Neuronal stem cell (in vitro differentiated cells): ENCODE data around the gene GPC5.

Experiments
- DNase-seq: peaks from one replicate; pipeline ENCODE4 v3.0.0-alpha.2; 2013; ENCODE audit warnings: low spot score
- H2AFZ ChIP-seq: one replicate; pipeline ENCODE4 v1.6.1; 2013; ENCODE audit warnings: mild to moderate bottlenecking, low read length, inconsistent platforms
- H2AK5ac ChIP-seq: 2 replicates; pipeline ENCODE4 v1.6.1; 2013; ENCODE audit warnings: low read depth, mild to moderate bottlenecking, inconsistent platforms, low read length, moderate library complexity, mixed read lengths
- H2BK120ac ChIP-seq: 2 replicates; pipeline ENCODE4 v1.6.1; 2013; ENCODE audit warnings: low read depth, mild to moderate bottlenecking, inconsistent platforms, low read length, moderate library complexity, mixed read lengths
- H2BK12ac ChIP-seq: one replicate; pipeline ENCODE4 v1.6.1; 2013; ENCODE audit warnings: low read length, inconsistent platforms
- H2BK15ac ChIP-seq: 2 replicates; pipeline ENCODE4 v1.6.1; 2013; ENCODE audit warnings: mild to moderate bottlenecking, low read length, inconsistent platforms, mixed read lengths
- H2BK5ac ChIP-seq: one replicate; pipeline ENCODE4 v1.6.1; 2013; ENCODE audit warnings: inconsistent platforms, mild to moderate bottlenecking, low read length, moderate library complexity
- H3K14ac ChIP-seq: one replicate; pipeline ENCODE4 v1.6.1; 2013; ENCODE audit warnings: low read length, inconsistent platforms
- H3K18ac ChIP-seq: 2 replicates; pipeline ENCODE4 v1.6.1; 2013; ENCODE audit warnings: low read length, inconsistent platforms
- H3K23ac ChIP-seq: 2 replicates; pipeline ENCODE4 v1.6.1; 2013; ENCODE audit warnings: low read depth, mild to moderate bottlenecking, mixed read lengths, low read length, inconsistent platforms; ENCODE audit not compliant: poor library complexity
- H3K27ac ChIP-seq: replicated peaks from 3 replicates; pipeline ENCODE4 v1.5.1; 2013; ENCODE audit warnings: low read length, inconsistent platforms
- H3K27me3 ChIP-seq, 3 experiments: 2 replicates each; pipeline ENCODE4 v1.6.1; 2013; ENCODE audit warnings: low read length in 3 of 3, mild to moderate bottlenecking in 2 of 3, inconsistent platforms in 1 of 3, low read depth in 1 of 3, mixed read lengths in 1 of 3, moderate library complexity in 1 of 3; ENCODE audit not compliant: control insufficient read depth in 3 of 3, insufficient read depth in 3 of 3
- H3K36me3 ChIP-seq, 2 donors: replicated peaks in 1 of 2; 2 replicates each; pipeline ENCODE4 v1.6.1; 2013; ENCODE audit warnings: low read length in 2 of 2; ENCODE audit not compliant: control insufficient read depth in 2 of 2, insufficient read depth in 2 of 2
- H3K4ac ChIP-seq: 2 replicates; pipeline ENCODE4 v1.6.1; 2013; ENCODE audit warnings: inconsistent platforms, mild to moderate bottlenecking, low read length, moderate library complexity
- H3K4me1 ChIP-seq, 2 donors: 1 replicate in 1 of 2; 2 replicates in 1 of 2; pipeline ENCODE4 v1.6.1; 2013; ENCODE audit warnings: low read length in 2 of 2, low read depth in 1 of 2; ENCODE audit not compliant: control insufficient read depth in 2 of 2, insufficient read depth in 1 of 2
- H3K4me2 ChIP-seq: one replicate; pipeline ENCODE4 v1.6.1; 2013; ENCODE audit warnings: mild to moderate bottlenecking, low read length, inconsistent platforms; ENCODE audit not compliant: insufficient read depth, poor library complexity, severe bottlenecking
- H3K4me3 ChIP-seq, 2 donors: 2 replicates each; pipeline ENCODE4 v1.5.1; 2013; ENCODE audit warnings: low read length in 2 of 2, mild to moderate bottlenecking in 2 of 2, inconsistent platforms in 1 of 2, moderate library complexity in 1 of 2
- H3K79me1 ChIP-seq: one replicate; pipeline ENCODE4 v1.6.1; 2013; ENCODE audit warnings: low read depth, mild to moderate bottlenecking, inconsistent platforms, low read length, moderate library complexity
- H3K9ac ChIP-seq: one replicate; pipeline ENCODE4 v1.6.1; 2013; ENCODE audit warnings: mild to moderate bottlenecking, low read depth, low read length, inconsistent platforms; ENCODE audit not compliant: poor library complexity
- H3K9me3 ChIP-seq, 2 donors: replicated peaks in 1 of 2; 2 replicates each; pipeline versions ENCODE3 to v1.6.1; 2013; ENCODE audit warnings: low read length in 2 of 2, mild to moderate bottlenecking in 2 of 2, inconsistent platforms in 1 of 2, low read depth in 1 of 2, mixed read lengths in 1 of 2, moderate library complexity in 1 of 2; ENCODE audit not compliant: control insufficient read depth in 2 of 2, insufficient read depth in 1 of 2
- H4K8ac ChIP-seq: one replicate; pipeline ENCODE4 v1.6.1; 2013; ENCODE audit warnings: low read depth, mild to moderate bottlenecking, inconsistent platforms, low read length, moderate library complexity
- H4K91ac ChIP-seq: one replicate; pipeline ENCODE4 v1.6.1; 2013; ENCODE audit warnings: low read length, low read depth, mild to moderate bottlenecking, inconsistent platforms; ENCODE audit not compliant: poor library complexity
- WGBS, 2 donors: extraction: QIAGEN DNeasy Blood & Tissue Kit; methylation state at CpG; one replicate each; pipeline ENCODE4 v1.1.7; 2013; ENCODE audit warnings: missing lambda C conversion rate in 2 of 2, mixed read lengths in 1 of 2; ENCODE audit not compliant: insufficient read length in 2 of 2, insufficient replicate concordance in 1 of 2; ENCODE audit errors: extremely low coverage in 2 of 2; 5-methylcytosine and 5-hydroxymethylcytosine counted together

Gene GPC5

GRCh38 chr13:91368676-91369440 is 29.6 kb upstream of the GPC5 start:
- H3K14ac ChIP-seq = no peak overlapping the region
- no peak overlapping the region for H3K27ac ChIP-seq
- no peak overlapping the region for H3K18ac ChIP-seq
- no peak overlapping the region for H2BK15ac ChIP-seq
- H3K27me3 ChIP-seq = no peaks in the 10 kb centered on the region
- no peak overlapping the region for H3K4me2 ChIP-seq
- no peak overlapping the region for H2BK5ac ChIP-seq
- H3K9me3 ChIP-seq = no peaks in the 10 kb centered on the region
- H2AFZ ChIP-seq = no peak overlapping the region
- no peak overlapping the region for H4K91ac ChIP-seq
- H3K4me3 ChIP-seq = no peak overlapping the region
- no peak overlapping the region for H2AK5ac ChIP-seq
- H3K36me3 ChIP-seq = no peaks in the 10 kb centered on the region
- no peak overlapping the region for H3K23ac ChIP-seq
- no peak overlapping the region for H3K4ac ChIP-seq
- H2BK120ac ChIP-seq = no peak overlapping the region
- H3K79me1 ChIP-seq = no peaks in the 10 kb centered on the region
- H4K8ac ChIP-seq = no peak overlapping the region
- H3K4me1 ChIP-seq = no peaks in the 10 kb centered on the region
- no peak overlapping the region for H2BK12ac ChIP-seq
- H3K9ac ChIP-seq = no peak overlapping the region
- no CpG with 5 or more reads among the region's 3 CpGs for WGBS, 2 donors
- DNase-seq = no peak

- no peak overlapping the region for H3K18ac ChIP-seq
- H4K8ac ChIP-seq = no peak overlapping the region
- H3K27ac ChIP-seq = no peak overlapping the region
- no peak overlapping the region for H2AFZ ChIP-seq
- no peak overlapping the region for H3K14ac ChIP-seq
- H3K4me2 ChIP-seq = no peak overlapping the region
- H2BK5ac ChIP-seq = no peak overlapping the region
- no peak overlapping the region for H2BK12ac ChIP-seq
- no peak overlapping the region for H2AK5ac ChIP-seq
- H3K9ac ChIP-seq = no peak overlapping the region
- H2BK15ac ChIP-seq = no peak overlapping the region
- H3K4ac ChIP-seq = no peak overlapping the region
- no peak overlapping the region for H3K4me3 ChIP-seq
- H3K9me3 ChIP-seq = no peaks in the 10 kb centered on the region
- no peak overlapping the region for H4K91ac ChIP-seq
- no peak for DNase-seq
- no peak overlapping the region for H3K23ac ChIP-seq
- H3K79me1 ChIP-seq = no peaks in the 10 kb centered on the region
- no peaks in the 10 kb centered on the region for H3K4me1 ChIP-seq
- WGBS, 2 donors = no CpG with 5 or more reads among the region's 3 CpGs
- no peak overlapping the region for H2BK120ac ChIP-seq
- H3K27me3 ChIP-seq = no peaks in the 10 kb centered on the region
- no peaks in the 10 kb centered on the region for H3K36me3 ChIP-seq
Measured at GRCh38 chr13:91369441-91369831, 29.0 kb upstream of the GPC5 start.

GRCh38 chr13:91370501-91370900 is 27.9 kb upstream of the GPC5 start:
- no peak overlapping the region for H2BK120ac ChIP-seq
- H2BK5ac ChIP-seq = no peak overlapping the region
- no peak for DNase-seq
- H3K9ac ChIP-seq = no peak overlapping the region
- no peaks in the 10 kb centered on the region for H3K79me1 ChIP-seq
- no peak overlapping the region for H4K8ac ChIP-seq
- H3K4me3 ChIP-seq = no peak overlapping the region
- no peak overlapping the region for H3K4ac ChIP-seq
- no peaks in the 10 kb centered on the region for H3K27me3 ChIP-seq
- H3K14ac ChIP-seq = no peak overlapping the region
- no peaks in the 10 kb centered on the region for H3K4me1 ChIP-seq
- H2AFZ ChIP-seq = no peak overlapping the region
- no peak overlapping the region for H3K18ac ChIP-seq
- no peak overlapping the region for H4K91ac ChIP-seq
- no peak overlapping the region for H2AK5ac ChIP-seq
- no peaks in the 10 kb centered on the region for H3K36me3 ChIP-seq
- H2BK15ac ChIP-seq = no peak overlapping the region
- H3K27ac ChIP-seq = no peak overlapping the region
- no peaks in the 10 kb centered on the region for H3K9me3 ChIP-seq
- no peak overlapping the region for H3K4me2 ChIP-seq
- H3K23ac ChIP-seq = no peak overlapping the region
- WGBS, 2 donors = no CpG with 5 or more reads among the region's 2 CpGs
- H2BK12ac ChIP-seq = no peak overlapping the region

GRCh38 chr13:91372911-91373310 is 25.5 kb upstream of the GPC5 start:
- H4K8ac ChIP-seq = no peak overlapping the region
- no peak overlapping the region for H4K91ac ChIP-seq
- no peaks in the 10 kb centered on the region for H3K9me3 ChIP-seq
- H3K27me3 ChIP-seq = no peaks in the 10 kb centered on the region
- H2BK120ac ChIP-seq = no peak overlapping the region
- no peak overlapping the region for H2BK15ac ChIP-seq
- no peaks in the 10 kb centered on the region for H3K4me1 ChIP-seq
- no peaks in the 10 kb centered on the region for H3K79me1 ChIP-seq
- no peak overlapping the region for H3K27ac ChIP-seq
- no peak overlapping the region for H3K4me3 ChIP-seq
- H3K9ac ChIP-seq = no peak overlapping the region
- no peak overlapping the region for H2BK12ac ChIP-seq
- no peak overlapping the region for H2AK5ac ChIP-seq
- H3K14ac ChIP-seq = no peak overlapping the region
- DNase-seq = no peak
- no peak overlapping the region for H3K4ac ChIP-seq
- H2AFZ ChIP-seq = no peak overlapping the region
- H3K18ac ChIP-seq = no peak overlapping the region
- H3K36me3 ChIP-seq = no peaks in the 10 kb centered on the region
- H3K23ac ChIP-seq = no peak overlapping the region
- WGBS, 2 donors = no CpG with 5 or more reads among the region's 3 CpGs
- no peak overlapping the region for H3K4me2 ChIP-seq
- H2BK5ac ChIP-seq = no peak overlapping the region
